ENCODE data around the gene TCF19.
"Not testable (repeated sequence)": the region's sequence is repeated elsewhere in the genome, so short reads cannot be mapped to it uniquely, and the experiment has no call there.

Gene TCF19

GRCh38 chr6:31186052-31186734, 27.8 kb downstream of the TCF19 start:
- DNase-seq: no peak

- no peak for DNase-seq
Measured at GRCh38 chr6:31187780-31188194, 29.4 kb downstream of the TCF19 start.

GRCh38 chr6:31189223-31189622, 30.8 kb downstream of the TCF19 start:
- DNase-seq: not testable (repeated sequence)

- DNase-seq: no peak
Measured at GRCh38 chr6:31190488-31190887, 32.1 kb downstream of the TCF19 start.

GRCh38 chr6:31192431-31193105, 34.2 kb downstream of the TCF19 start:
- DNase-seq: peak; percentile 26

- no peak for DNase-seq
Measured at GRCh38 chr6:31193206-31193605, 34.8 kb downstream of the TCF19 start.

- DNase-seq: no peak
Measured at GRCh38 chr6:31194061-31194834, 35.9 kb downstream of the TCF19 start.

- not testable (repeated sequence) for DNase-seq
Measured at GRCh38 chr6:31195308-31195979, 37.1 kb downstream of the TCF19 start.

- DNase-seq: not testable (repeated sequence)
Measured at GRCh38 chr6:31196251-31197022, 38.0 kb downstream of the TCF19 start.

GRCh38 chr6:31197559-31198305, 39.3 kb downstream of the TCF19 start:
- DNase-seq: peak; percentile 58

- not testable (repeated sequence) for DNase-seq
Measured at GRCh38 chr6:31199105-31199452, 40.7 kb downstream of the TCF19 start.

GRCh38 chr6:31202259-31203166, 44.1 kb downstream of the TCF19 start:
- DNase-seq: no peak

- DNase-seq: no peak
Measured at GRCh38 chr6:31203345-31203979, 45.1 kb downstream of the TCF19 start.

- DNase-seq: no peak
Measured at GRCh38 chr6:31204751-31205145, 46.4 kb downstream of the TCF19 start.

- DNase-seq: no peak
Measured at GRCh38 chr6:31205638-31206037, 47.2 kb downstream of the TCF19 start.

GRCh38 chr6:31208506-31208905, 50.1 kb downstream of the TCF19 start:
- no peak for DNase-seq

GRCh38 chr6:31209137-31209536, 50.7 kb downstream of the TCF19 start:
- no peak for DNase-seq

GRCh38 chr6:31210123-31210522, 51.7 kb downstream of the TCF19 start:
- no peak for DNase-seq

- DNase-seq: no peak
Measured at GRCh38 chr6:31210741-31211532, 52.5 kb downstream of the TCF19 start.

Measured in DMS79 (cell line).